Stimulated activated naive CD4-positive, alpha-beta T cell treated with Interleukin-2 at 50 U/mL for 16 hours (primary cell): Measurements from ENCODE around the gene SPEM3.

Experiments
- DNase-seq: peaks from one replicate; lab custom pipeline; 2025; lab: John Stamatoyannopoulos, UW

SPEM3 gene

DNA sequence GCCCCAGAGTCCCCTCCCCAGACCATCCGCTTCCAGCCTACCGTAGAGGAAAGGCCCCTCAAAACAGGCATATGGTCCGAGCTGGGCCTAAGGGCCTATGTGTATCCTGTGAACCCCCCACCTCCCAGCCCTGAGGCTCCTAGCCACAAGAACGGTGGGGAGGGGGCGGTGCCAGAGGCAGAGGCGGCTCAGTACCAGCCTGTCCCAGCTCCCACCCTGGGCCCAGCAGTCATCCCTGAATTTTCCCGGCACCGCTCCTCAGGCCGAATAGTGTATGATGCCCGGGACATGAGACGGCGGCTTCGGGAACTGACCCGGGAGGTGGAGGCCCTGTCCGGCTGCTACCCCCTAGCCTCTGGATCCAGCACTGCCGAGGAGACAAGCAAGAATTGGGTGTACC, 7.5 kb upstream of the SPEM3 start:
- no peak for DNase-seq

DNA sequence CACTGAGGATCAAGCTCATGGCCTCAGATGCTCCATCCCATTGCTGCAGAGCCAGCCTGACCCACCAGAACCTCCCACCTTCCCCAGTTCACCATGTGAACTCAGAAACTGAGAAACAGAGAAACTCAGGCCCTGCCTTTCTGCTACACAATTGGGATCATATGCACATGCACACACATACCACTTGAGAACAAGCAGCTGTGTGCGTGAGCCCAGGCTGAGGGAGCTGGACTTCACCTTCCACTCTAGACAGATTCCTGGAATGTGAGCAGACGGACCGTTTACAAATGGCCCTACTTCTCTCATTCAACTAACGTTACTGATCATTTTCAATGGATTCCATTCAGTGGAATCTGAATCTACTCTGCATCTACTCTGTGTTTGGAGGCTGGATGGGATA, 5.0 kb upstream of the SPEM3 start:
- no peak for DNase-seq

DNA sequence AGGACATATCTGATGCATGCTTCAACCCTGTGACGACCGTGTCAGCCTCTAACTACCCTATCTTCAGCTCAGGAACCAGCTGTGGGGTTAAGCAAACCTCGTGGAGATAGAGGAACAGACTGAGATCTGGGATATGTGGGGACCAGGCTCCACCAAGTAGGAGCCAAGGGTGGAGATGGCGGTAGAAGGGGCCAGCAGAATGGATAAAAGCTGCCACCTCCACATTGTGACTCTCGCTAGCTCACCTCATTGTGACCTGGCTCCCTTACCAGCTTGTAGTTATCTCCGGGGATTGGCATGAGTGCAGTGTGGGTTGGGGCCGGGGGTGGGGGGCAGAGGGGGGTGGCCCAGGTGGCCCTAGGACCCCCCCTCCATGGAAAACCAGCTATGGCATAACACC, 3.3 kb upstream of the SPEM3 start, which contains the start of gene SPEM2:
Gene SPEM2 (plus strand): TSS at position 301 of the 400 bp plus-strand sequence. CDS start 73 bp downstream, at position 374.
- DNase-seq = no peak

DNA sequence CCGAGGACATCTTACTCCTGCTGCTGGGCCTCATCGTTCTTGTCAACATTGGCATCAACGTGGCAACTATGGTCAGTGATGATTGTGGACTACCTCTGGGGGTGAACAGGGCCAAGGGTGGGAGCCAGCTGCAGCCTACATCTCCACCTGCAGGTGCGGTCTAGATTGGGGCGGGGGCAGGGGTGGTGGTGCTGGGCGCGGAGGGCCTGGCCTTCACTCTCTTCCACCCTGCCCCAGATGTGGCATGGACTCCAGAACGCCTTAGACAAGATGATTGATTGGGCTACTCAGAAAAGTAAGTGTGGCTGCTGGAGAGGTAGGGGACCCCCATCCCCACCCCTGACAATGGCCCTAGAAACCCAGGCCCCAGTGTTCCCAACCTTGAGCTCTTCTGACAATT, 2.9 kb upstream of the SPEM3 start:
- no peak for DNase-seq

DNA sequence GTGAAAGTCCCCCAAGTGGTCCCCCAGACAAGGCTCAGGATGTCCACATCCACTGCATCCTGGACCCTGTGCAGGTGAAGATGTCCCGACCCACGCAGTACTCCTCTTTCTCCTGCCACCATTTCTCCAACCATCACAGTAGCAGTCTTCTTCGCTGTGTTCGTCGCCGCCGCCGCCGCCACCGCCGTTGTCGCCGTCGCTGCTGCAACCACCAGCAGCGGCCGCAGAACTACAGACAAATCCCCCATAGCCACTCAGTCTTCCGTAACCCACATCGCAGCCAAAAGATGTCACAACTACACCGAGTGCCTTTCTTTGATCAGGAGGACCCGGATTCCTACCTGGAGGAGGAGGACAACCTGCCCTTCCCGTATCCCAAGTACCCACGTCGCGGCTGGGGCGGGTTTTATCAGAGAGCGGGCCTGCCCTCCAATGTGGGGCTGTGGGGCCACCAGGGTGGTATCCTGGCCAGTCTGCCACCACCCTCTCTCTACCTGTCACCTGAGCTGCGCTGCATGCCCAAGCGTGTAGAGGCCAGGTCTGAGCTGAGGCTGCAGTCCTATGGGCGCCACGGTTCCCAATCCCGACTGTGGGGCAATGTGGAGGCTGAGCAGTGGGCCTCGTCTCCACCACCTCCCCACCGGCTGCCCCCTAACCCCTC, 2.3 kb upstream of the SPEM3 start:
- DNase-seq = no peak

DNA sequence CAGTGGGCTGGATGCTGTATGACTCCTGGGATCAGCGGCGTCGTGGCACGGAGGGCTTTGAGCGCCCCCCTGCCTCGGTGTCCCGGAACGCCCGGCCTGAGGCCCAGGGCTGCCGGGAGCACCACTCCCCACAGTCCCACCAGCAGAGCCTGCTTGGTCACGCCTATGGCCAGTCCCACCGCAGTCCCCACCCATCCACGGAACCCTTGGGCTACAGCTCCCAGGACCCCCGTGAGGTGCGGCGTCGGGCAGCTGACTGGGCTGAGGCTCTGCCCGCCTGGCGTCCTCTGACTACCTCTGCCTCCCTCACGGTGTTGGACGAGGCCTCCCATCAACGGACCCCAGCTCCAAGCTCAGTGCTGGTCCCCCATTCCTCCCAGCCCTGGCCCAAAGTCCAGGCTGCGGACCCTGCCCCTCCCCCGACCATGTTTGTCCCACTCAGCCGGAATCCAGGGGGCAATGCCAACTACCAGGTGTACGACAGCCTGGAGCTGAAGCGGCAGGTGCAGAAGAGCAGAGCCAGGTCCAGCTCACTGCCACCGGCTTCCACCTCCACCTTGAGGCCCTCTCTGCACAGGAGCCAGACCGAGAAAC, 1.7 kb upstream of the SPEM3 start:
- no peak for DNase-seq

DNA sequence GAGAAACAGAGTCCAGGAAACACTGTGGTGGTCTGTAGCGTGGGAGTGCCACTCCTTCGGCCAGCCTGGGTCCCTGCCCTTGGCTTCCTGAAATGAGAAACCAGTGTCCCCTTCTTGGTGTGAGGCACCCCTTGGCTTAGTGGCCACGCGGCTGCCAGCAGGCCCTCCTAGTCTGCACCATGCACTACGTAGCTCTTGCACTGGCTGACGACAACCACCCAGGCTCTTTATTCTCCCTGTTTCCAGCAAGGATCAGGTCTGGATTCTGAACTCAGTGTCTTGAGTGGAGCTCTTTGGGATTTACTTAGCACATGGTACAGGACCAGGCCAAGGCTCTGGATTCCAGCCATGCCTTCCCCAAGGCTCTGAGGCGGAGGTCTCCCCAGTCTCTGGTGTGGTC, 1.1 kb upstream of the SPEM3 start:
- no peak for DNase-seq

DNA sequence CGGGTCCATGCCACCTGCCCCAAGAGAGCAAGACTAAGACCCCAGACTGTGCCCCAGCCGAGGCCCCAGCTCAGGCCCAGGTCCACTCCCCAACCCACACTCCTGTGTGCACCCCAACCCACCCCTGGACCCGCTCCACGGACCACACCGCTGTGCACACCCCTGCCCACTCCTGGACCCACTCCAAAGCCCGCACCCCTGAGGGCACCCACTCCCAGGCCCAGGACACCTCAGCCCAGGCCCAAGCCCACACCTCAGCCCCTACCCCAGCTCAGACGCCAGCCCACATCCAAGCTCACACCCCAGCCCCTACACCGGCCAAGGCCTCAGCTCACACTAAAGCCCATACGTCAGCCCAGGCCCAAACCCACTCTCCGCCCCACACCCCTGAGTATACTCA, 1.1 kb downstream of the SPEM3 start:
- DNase-seq = no peak

DNA sequence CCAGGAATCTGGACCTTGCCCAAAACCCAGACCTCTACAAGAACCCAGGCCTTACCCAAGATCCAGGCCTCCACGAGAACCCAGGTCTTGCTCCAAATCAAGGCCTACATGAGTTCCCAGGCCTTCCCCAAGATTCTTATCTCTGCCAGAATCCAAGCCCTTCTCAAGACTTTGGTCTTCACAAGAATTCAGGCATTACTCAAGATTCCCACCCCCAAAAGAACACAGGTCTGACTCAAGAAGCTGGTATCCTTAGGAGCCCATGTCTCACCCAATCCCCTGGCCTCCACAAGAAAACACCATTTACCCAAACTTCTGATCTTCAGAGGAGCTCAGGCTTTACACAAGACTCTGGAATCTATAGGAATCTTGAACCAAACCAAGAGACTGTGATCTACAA, 2.6 kb downstream of the SPEM3 start:
- no peak for DNase-seq

DNA sequence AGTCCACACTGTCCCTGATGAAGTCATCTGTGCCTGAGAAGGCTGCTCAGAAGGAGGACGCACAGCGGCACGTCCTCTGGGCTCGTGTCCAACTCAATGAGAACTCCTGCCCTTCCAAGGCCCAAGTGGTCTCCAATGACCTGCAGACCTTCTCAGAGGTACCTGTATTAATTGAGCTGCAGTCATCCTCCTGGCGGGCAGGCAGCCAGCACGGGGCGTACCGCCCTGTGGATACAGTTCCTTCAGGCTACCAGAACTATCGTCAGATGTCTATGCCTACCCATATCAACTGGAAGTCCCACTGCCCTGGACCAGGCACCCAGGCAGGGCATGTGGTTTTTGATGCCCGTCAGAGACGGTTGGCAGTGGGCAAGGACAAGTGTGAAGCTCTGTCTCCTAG, 3.6 kb downstream of the SPEM3 start:
- no peak for DNase-seq

DNA sequence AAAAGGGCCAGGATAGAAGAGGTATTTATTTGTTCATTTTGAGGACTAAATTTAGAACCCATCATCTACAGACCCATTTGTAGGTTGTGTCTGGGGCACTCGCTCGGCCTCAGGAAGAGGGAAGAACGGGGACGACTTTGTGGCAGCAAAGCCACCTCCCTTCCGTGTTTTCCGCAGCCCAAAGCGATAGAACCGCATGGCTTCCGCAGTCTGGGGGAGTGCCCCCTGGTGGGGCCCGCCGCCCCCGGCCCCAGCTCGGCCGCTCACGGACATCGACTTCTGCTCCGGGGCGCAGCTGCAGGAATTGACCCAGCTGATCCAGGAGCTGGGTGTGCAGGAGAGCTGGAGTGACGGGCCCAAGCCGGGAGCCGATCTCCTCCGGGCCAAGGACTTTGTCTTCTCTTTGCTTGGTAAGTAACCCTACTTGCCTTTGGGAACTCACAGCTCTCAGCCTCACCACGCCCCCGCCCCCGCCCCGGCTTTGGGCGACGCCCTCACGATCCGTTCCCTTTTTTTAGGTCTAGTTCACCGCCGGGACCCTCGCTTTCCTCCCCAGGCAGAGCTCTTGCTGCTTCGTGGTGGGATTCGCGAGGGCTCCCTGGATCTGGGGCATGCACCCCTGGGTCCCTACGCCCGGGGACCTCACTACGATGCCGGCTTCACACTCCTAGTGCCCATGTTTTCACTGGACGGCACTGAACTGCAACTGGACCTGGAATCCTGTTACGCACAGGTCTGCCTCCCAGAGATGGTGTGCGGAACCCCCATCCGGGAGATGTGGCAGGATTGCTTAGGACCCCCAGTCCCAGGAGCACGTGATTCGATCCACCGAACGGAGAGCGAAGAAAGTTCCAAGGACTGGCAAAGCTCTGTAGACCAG, 7.3 kb downstream of the SPEM3 start:
- peak; percentile 34 for DNase-seq

DNA sequence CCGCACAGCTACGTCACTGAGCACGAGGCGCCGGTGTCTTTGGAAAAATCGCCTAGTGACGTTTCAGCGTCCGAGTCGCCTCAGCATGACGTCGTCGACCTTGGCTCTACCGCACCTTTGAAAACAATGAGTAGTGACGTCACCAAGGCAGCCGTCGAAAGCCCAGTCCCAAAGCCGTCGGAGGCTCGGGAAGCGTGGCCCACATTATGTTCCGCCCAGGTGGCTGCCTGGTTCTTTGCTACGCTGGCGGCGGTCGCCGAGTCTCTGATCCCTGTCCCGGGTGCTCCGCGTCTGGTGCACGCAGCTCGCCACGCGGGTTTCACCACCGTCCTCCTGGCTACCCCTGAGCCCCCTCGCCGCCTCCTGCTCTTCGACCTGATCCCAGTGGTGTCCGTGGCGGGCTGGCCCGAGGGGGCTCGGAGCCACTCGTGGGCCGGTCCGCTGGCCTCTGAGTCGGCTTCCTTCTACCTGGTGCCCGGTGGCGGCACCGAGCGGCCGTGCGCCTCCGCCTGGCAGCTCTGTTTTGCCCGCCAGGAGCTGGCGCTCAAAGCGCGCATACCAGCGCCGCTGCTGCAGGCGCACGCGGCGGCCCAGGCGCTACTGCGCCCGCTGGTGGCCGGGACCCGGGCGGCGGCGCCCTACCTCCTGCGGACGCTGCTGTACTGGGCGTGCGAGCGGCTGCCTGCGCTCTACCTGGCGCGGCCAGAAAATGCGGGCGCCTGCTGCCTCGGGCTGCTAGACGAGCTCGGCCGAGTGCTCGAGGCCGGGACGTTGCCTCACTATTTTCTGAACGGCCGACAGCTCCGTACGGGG, 8.1 kb downstream of the SPEM3 start:
- peak; percentile 72 for DNase-seq

DNA sequence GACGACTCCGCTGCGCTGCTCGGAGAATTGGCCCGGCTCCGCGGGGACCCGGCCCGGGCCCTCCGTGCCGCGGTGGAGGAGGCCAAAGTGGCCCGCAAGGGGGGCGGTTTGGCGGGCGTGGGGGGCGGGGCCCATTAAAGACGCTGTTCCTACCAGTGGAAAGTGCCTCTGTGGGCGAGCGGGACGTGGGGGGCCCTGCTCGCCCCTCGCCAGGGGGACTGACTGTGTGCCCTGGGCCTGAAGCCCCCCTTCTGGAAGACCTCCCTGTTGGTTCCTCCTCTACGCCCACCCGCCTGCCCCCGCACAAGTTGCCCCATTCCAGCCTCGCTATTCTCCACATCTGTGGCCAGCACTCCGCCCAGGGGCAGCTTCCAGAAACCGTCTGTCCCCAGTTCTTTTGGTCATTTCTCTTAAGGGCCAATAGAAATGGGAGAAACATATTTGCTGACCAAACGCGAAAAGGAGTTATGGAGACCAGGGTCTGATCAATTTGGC, 8.8 kb downstream of the SPEM3 start:
- no peak for DNase-seq

DNA sequence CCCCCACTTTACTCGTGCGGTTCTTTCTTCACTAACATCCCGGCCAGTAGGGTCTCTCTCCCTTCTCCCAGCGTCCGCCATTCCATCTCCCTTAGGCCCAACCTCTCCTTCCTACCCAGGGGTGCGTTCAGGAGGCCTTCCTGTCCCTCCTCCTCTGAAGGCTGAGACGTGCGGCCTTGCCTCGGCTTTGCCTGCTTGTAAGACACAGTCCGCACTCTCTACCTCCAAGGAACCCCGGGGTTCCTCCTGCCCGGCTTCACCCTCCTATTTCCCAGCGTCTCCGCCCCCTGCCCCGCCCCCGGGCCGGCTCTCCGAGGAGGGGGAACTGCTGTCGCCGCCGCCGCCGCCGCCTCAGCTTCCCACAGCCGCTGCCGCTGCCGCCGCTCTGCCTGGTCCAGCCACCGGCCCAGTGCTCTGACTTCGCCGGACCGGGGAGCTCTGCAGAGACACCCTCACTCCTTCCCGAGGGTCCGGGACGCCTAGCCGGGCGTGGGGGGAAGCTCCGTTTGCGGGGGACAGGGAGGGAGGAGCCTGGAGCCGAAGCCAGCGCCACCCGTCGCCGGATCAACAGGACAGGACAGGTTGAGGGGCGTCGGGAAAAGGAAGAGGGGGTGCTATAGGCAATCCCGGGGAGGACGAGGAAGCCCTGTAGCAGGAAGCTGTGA, 9.4 kb downstream of the SPEM3 start:
- peak; percentile 37 for DNase-seq

DNA sequence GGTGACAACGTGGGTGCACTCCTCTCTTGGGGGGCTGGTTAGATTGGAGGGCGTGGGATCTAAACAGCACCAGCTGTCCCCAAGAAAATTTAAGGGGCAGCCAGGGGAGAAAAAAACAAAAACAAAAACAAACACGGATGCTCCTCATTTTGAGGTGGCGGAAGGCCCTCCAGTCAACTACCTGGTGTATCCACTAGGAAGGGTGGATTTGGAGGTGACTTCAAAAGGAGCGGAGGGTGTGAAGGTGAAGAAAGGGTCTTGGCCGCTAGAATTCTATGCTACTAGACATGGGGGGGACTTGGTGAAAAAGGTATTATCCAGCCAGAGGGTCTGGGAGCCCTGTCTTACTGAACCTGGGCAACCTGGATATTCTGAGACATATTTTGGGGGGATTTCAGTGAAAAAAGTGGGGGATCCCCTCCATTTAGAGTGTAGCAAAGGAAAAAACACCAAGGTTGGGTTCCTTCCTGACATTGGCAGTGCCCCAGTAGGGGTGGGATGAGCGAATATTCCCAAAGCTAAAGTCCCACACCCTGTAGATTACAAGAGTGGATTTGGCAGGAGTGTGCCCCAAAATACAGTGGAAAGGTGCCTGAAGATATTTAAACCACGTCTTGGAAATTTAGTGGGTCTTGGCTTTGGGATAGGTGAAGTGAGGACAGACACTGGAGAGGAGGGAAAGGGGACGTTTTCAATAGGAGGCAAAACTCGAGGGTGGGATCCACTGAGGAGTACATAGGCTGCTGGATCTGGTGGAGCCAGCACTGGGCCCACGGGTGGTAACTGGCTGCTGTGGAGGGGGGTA, 10.2 kb downstream of the SPEM3 start:
- DNase-seq = no peak

DNA sequence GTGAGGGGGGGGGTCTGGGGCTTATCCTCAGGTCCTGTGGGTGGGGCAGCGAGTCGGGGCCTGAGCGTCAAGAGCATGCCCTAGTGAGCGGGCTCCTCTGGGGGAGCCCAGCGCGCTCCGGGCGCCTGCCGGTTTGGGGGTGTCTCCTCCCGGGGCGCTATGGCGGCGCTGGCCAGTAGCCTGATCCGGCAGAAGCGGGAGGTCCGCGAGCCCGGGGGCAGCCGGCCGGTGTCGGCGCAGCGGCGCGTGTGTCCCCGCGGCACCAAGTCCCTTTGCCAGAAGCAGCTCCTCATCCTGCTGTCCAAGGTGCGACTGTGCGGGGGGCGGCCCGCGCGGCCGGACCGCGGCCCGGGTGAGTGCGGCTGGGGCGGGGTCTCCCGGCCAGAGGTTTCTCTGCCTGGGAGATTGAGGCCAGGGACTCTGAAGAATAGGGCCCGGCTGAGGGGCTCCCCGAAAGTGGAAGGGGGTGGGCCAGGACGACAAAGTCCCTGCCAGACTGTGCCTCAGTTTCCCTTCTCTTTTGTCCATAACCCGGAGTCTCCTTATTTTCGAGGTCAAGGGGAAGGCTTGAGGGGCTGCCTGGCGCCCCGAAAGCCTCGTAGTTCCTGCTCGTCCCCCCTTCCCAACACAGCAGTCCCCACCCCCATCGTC, 10.9 kb downstream of the SPEM3 start, which contains the start of gene FGF11:
Gene FGF11 (plus strand): TSS at position 51 of the 651 bp plus-strand sequence. CDS start 109 bp downstream, at position 160.
- no peak for DNase-seq

DNA sequence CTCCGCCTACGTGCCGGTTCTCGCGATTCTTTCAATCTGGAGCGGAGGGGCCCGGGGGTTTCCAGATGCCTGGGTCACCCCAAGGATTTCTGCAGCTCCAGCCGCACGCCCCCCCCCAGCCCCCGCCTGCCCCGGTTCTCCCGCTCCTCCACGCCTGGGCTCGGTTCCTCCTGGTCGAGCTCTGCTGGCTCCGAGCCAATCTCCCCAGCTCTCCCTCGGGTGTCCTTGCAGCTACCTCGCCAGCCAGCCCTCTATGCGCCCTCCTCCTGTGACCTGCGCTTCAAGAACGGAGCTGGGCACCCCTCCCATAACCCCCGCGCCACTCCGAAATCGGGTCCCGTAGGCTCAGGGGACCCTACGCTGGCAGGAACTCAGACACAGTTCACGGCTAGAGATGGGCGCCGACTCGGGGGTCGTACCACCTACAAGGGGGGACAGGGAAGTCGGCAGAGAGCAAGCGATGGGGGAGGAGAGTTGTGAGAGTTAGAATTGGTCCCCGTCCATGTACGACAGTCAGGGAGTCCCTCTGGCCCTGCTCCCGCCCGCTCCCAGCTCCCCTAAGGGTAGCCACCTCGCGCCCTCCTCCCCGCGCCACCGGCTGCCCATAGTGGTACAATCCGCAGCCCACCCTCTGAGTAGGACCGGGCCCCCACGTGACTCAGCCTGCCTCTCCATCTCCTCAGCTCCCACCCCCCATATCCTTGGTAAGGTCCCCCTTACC, 11.6 kb downstream of the SPEM3 start:
- peak; percentile 9 for DNase-seq

DNA sequence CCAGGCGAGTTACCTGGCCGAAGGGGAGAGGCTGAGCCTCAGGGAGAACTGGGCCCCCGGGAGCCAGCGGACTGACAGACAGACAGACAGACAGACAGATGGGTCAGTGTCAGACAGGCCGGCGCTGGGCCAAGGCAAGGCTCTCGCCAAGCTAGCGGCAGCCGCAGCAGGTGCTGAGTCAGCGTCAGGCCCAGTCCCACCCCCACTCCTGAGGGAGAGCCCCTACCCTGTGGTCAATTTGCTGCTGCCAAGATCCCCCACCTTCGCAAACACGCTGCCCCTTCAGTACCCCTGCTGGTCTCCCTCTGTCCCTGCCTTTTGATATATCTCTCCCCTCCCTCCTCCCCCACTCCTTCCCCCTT, 12.2 kb downstream of the SPEM3 start:
- DNase-seq = no peak

DNA sequence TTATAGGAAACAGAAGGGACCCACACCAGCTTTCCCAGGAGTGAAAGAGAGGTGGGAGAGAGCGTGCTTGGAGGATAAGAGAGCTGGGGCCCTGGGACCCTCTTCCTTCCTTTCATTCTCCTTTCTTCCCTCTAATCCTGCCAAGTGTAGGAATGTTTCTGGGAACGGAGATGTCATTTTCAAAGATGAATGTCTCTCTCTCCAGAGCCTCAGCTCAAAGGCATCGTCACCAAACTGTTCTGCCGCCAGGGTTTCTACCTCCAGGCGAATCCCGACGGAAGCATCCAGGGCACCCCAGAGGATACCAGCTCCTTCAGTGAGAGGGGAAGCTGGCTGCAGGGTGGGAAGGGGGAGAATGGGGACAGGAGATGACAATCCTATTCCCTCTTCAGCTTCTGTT, 12.6 kb downstream of the SPEM3 start:
- no peak for DNase-seq
